ENCODE measurements around the gene AGA. TPM values are rescaled to one million over a fixed set of nuclear protein-coding genes. Genes with fewer than 3 reads are reported as not detected.

The AGA gene
- total RNA-seq, result 20.6 TPM

DNA sequence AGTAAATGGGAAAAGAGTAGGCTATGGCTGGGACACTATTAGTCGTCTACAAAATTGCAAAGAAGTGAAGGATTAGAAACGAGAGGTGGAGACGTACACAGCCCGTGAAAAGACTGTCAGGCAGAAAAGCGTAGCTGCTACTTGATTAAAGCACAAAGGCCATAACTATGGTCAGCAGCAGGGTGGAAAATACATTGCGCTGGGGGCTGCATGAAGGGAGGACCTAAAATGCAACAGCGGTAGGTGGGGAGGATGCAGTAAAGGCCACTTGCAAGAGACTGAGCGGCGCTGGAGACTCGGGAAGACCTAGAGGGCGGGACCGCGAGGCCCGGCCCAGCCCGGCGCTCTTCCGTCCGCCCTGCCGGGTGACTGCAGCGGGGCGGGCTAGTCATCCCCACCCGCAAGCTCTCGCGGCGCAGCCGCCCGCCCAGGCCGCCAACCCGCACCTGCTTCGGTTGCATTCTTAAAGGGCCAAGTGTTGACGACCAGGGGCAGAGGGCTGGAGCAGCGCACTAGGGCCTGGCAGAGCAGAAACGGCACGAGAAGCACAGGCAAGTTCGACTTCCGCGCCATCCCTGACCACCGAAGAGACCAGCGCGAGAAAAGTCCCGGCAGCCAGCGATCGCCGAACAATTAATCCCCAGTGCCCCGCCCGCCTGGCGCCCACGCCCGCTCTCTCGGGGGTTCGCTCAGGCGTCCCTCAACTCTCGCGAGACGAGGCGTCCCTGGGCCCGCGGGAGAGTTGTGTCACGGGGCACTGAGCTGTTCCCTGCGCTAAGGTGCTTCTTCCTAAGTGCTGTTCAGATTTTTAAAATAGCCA lies at the start of gene AGA:
AGA (minus strand) TSS at position 635 of the 820 bp plus-strand sequence; CDS start at position 573, 62 bp downstream.
- peak; percentile 99 for ATAC-seq

DNA sequence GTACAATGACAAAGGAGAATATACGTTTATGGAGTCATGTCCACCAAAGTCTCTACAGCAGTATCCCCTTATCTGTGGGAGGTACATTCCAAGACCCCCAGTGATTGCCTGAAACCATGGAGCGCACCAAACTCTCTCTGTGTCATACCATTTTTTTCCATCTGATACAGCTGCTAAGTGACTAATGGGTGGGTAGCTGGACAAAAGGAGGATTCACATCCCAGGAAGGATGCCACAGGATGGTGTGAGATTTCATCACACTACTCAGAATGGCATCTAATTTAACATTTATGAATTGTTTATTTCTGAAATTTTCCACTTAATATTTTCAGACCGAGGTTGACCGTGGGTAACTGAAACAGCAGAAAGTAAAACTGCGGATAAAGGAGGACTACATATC lies 49.8 kb upstream of the AGA start:
- ATAC-seq, result no peak

- ATAC-seq, result no peak
These were observed 48.5 kb upstream of the AGA start for GRCh38 chr4:177490769-177491168.

- ATAC-seq, result no peak
These were observed 47.4 kb upstream of the AGA start for GRCh38 chr4:177489471-177490246.

DNA sequence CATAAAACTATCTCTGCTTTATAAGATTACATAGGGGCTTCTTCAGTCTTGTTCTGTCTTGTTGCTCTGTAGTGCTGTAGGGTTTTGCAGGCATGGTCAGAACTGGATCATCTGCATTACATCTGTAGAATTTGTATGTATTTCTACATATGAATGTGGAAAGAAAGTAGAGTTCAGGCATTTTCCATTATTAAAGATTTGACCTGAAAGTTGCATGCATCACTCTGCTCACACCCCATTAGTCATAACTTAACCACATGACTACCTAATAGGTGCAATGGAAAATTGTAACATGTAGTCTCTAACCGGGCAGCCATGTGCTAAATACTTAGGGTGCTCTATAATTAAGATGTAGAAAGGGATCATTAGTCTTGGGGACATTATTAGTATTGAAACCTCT lies 45.7 kb upstream of the AGA start:
- ATAC-seq, result peak; percentile 69

GRCh38 chr4:177485528-177485927 lies 43.3 kb upstream of the AGA start:
- ATAC-seq, result no peak

DNA sequence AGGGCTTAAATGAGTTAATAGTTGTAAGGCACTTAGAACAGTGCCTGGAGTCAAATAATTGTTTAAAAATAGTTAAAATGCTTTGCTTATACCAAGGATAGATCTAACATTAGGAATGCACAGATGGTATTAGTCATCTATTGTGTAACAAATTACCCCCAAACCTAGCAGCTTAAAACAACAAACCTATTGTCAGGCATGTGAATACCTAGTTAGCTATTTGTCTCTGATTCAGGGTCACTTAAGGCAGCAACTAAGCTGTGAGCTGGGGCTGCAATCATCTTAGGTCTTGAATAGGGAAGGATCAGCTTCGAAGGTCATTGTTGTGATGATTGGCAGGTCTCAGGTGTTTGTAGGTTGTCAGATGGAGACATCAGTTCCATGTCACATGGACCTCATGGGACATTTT lies 42.4 kb upstream of the AGA start:
- peak; percentile 44 for ATAC-seq

GRCh38 chr4:177483760-177484159 lies 41.5 kb upstream of the AGA start:
- ATAC-seq, result no peak

GRCh38 chr4:177483271-177483670 lies 41.0 kb upstream of the AGA start:
- ATAC-seq, result no peak

GRCh38 chr4:177482367-177482766 lies 40.1 kb upstream of the AGA start:
- ATAC-seq, result peak; percentile 92

DNA sequence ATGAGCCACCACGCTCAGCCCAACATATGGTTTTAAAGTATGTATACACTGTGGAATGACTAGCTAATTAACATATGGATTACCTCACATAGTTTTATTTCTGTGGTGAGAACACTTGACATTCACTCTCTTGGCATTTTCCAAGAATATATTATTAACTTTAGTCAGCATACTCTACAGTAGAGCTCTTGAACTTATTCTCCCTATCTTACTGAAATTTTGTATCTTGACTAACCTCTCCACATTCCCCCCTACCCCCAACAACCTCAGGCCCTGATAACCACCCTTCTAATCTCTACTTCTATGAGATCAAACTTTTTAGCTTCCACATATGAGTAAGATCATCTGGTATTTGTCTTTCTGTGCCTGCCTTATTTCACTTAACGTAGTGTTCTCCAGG lies 38.6 kb upstream of the AGA start:
- no peak for ATAC-seq

- ATAC-seq, result no peak
These were observed 36.8 kb upstream of the AGA start for GRCh38 chr4:177479063-177479462.

DNA sequence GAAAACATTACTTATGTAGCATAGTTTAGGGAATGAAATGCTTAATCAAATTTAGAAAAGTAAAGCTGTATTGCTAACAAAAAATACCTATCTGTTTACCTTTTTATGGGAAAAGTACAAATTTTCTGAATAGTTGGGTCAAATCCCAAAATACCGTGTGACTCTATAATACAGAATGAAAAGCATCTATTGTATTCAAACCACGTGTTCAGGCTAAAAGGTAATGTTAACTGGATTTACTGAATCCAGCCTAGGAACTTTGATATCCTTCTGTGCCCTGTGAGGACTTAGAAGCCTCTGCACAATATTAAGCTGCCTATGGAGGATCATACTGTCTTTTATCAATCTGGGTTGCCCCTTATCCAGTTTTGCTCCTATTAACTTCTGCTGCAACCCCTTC lies 36.3 kb upstream of the AGA start:
- ATAC-seq, result no peak

- no peak for ATAC-seq
These were observed 31.8 kb upstream of the AGA start for GRCh38 chr4:177473991-177474390.

GRCh38 chr4:177464026-177464425 lies 21.8 kb upstream of the AGA start:
- ATAC-seq, result no peak

- no peak for ATAC-seq
These were observed 19.4 kb upstream of the AGA start for GRCh38 chr4:177461606-177462005.

- ATAC-seq, result no peak
These were observed 18.2 kb upstream of the AGA start for GRCh38 chr4:177460460-177460859.

- ATAC-seq, result no peak
These were observed 13.3 kb upstream of the AGA start for GRCh38 chr4:177455561-177455970.

DNA sequence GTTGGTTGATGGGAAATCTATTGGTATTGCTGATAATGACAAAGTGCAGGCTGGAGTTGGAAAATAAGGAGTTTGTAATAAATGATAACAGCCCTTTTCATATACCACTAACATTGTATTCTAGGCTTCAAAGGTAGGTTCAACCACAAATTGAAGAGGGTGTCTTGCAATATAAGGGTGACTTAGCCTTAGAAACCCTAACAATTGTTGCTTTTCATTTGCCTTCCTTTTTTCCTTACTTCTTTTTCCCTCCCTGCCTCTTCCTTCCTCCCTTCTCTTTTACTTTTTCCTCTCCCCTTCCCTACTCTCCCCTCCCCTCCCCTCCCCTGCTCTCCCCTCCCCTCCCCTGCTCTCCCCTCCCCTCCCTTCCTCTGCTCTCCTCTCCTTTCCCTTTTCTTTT lies 10.9 kb upstream of the AGA start:
- ATAC-seq, result no peak

GRCh38 chr4:177451108-177451500 lies 8.9 kb upstream of the AGA start:
- ATAC-seq, result no peak

GRCh38 chr4:177450426-177451107 lies 8.3 kb upstream of the AGA start:
- ATAC-seq, result no peak

GRCh38 chr4:177448850-177449249 lies 6.6 kb upstream of the AGA start:
- ATAC-seq, result no peak

GRCh38 chr4:177447417-177448004 lies 5.3 kb upstream of the AGA start:
- ATAC-seq, result no peak

All from esophagus mucosa (tissue), 1 donor.